ENCODE data around the gene SOD2. TPM values are rescaled to one million over a fixed set of nuclear protein-coding genes. Genes with fewer than 3 reads are reported as not detected.
A peak's percentile ranks its signal among the peaks of the same experiment; 100 is the strongest.

SOD2 gene
- total and polyA plus RNA-seq, 9 of the 15 experiments (the other 6 are each of a cell fraction or from before 2014, with no cell fraction given) = 39.8 to 140 (median 95.8) TPM

- H2AFZ ChIP-seq (ENCODE audit: low read depth, low read length) = no peak overlapping the region
- H3K27me3 ChIP-seq (ENCODE audit: control insufficient read depth in 2 of 2, insufficient read depth in 2 of 2, low read length in 2 of 2) = no peaks in the 10 kb centered on the region
- H3K4me1 ChIP-seq (replicated peaks in 1 of 2; ENCODE audit: control insufficient read depth in 2 of 2, insufficient read depth in 2 of 2, low read length in 2 of 2) = peaks cover 19 to 23% of the 10 kb centered on the region in 2 experiments; a peak in 4 of 5 replicates
- no TSS peak for BruUV-seq (replicated peaks)
- 73% methylated on average over 2 of the region's 2 CpGs for WGBS (ENCODE audit: insufficient coverage, low coverage, missing lambda C conversion rate)
- DNase-seq (ENCODE audit: extremely low read depth in 1 of 4, low spot score in 3 of 4) (no peak), ATAC-seq (no peak), FAIRE-seq (no peak)
- H3K4me2 ChIP-seq (ENCODE audit: insufficient read depth, low read length) = no peak overlapping the region
- intact Hi-C loops (cut with micrococcal nuclease) = no loop called here
- ChIA-PET POLR2A (interaction anchor here (0.5 to 3.4 kb wide), 3 partner anchors 21 to 365 kb away, joined by 3 to 11 read pairs (median 3); partner anchors contain the start of gene WTAP), CTCF (ENCODE audit: low intra/inter-chr PET ratio) (no interaction called here)
- peaks cover 13% of the 10 kb centered on the region for H3K36me3 ChIP-seq (ENCODE audit: control insufficient read depth, insufficient read depth, low read length)
- H3K27ac ChIP-seq (ENCODE audit: extremely low read depth, low read depth, low read length) = no peak overlapping the region
- TF ChIP-seq CREB1 (IDR thresholded peaks at IDR 0.05) = no peak
- no peak for TF ChIP-seq CREB1 (CRISPR knock-in tag; IDR thresholded peaks at IDR 0.05)
- no peak for TF ChIP-seq ATF1 (CRISPR knock-in tag; IDR thresholded peaks at IDR 0.05)
- no peak for TF ChIP-seq ATF1 (tag; IDR thresholded peaks at IDR 0.05)
- 0 out of 2 replicates have a peak, but pooled peaks have one; percentile 30 for TF ChIP-seq HLTF (IDR thresholded peaks at IDR 0.05)
- no peak for TF ChIP-seq HCFC1 (IDR thresholded peaks at IDR 0.05; ENCODE audit: low read depth, low read length)
- no peak for TF ChIP-seq PPARD (CRISPR knock-in tag; IDR thresholded peaks at IDR 0.05)
- TF ChIP-seq RBM25 (IDR thresholded peaks at IDR 0.05; ENCODE audit: low read depth, low read length, severe bottlenecking) = peak; percentile 39
- no peak for TF ChIP-seq ZNF586 (CRISPR knock-in tag; conservative IDR thresholded peaks at IDR 0.05)
- in situ Hi-C loops (cut with MboI) = no loop called here
- H3K4me3 ChIP-seq = no peak overlapping the region
- no peak overlapping the region for H3K9ac ChIP-seq (ENCODE audit: insufficient read depth in 1 of 2, low read depth in 2 of 2, low read length in 2 of 2)
- H3K79me2 ChIP-seq (ENCODE audit: control insufficient read depth, insufficient read depth, low read length) = peaks cover 21% of the 10 kb centered on the region
- H3K9me1 ChIP-seq (ENCODE audit: control insufficient read depth, insufficient read depth, low read length) = no peaks in the 10 kb centered on the region
- peaks cover 9% of the 10 kb centered on the region for H4K20me1 ChIP-seq (replicated peaks; ENCODE audit: control insufficient read depth, insufficient read depth, low read length)
- no peaks in the 10 kb centered on the region for H3K9me3 ChIP-seq (replicated peaks; ENCODE audit: control insufficient read depth, insufficient read depth, low read depth, low read length)
Observed at GRCh38 chr6:159695984-159696383, 2.9 kb upstream of the SOD2 start.
